Tibial artery (tissue), 4 donors: Measurements from ENCODE around the gene ZNF2.
A peak's percentile ranks its signal among the peaks of the same experiment; 100 is the strongest.
"Not testable (repeated sequence)": the region's sequence is repeated elsewhere in the genome, so short reads cannot be mapped to it uniquely, and the experiment has no call there.

Source experiments
- DNase-seq, 2 donors: peaks; one replicate each; pipeline ENCODE4 v3.0.0-alpha.2; 2019
- H3K27ac ChIP-seq, 2 donors: fragments of 200-600 bp; sonication (generic) in 1 of 2; 1 replicate in 1 of 2; 2 replicates in 1 of 2; pipeline ENCODE4 v1.5.1; 2018 to 2019; ENCODE audit warnings: mild to moderate bottlenecking in 1 of 2
- H3K27me3 ChIP-seq, 2 donors: fragments of 200-600 bp; sonication (generic) in 1 of 2; one replicate each; pipeline versions ENCODE4 v1.5.1 to v1.6.0; 2016 to 2019
- H3K36me3 ChIP-seq, 3 donors: fragments of 200-600 bp; sonication (generic) in 2 of 3; one replicate each; pipeline ENCODE4 v1.5.1; 2016 to 2019; ENCODE audit warnings: mild to moderate bottlenecking in 2 of 3
- H3K4me1 ChIP-seq, 4 donors: fragments of 200-600 bp; sonication (generic) in 2 of 4; 1 replicate in 3 of 4; 2 replicates in 1 of 4; pipeline ENCODE4 v1.5.1; 2016 to 2019
- H3K4me3 ChIP-seq, 2 donors: fragments of 200-600 bp; sonication (generic) in 1 of 2; 1 replicate in 1 of 2; 2 replicates in 1 of 2; pipeline ENCODE4 v1.5.1; 2018 to 2019; ENCODE audit warnings: mild to moderate bottlenecking in 2 of 2
- H3K9me3 ChIP-seq, 3 donors: fragments of 200-600 bp; sonication (generic) in 1 of 3; one replicate each; pipeline ENCODE4 v1.5.1; 2016 to 2019
- intact Hi-C: fragments of 100-400 bp; cut with DNase I; formaldehyde crosslinking; loops from one replicate; pipeline ENCODE4 v1.15.0; 2023; ENCODE audit warnings: low total_unique reads
- TF ChIP-seq, protein P1 (sequence below), 2 experiments: fragments of 200-600 bp in 1 of 2; fragments of 450-650 bp in 1 of 2; IDR thresholded peaks; one replicate each; pipeline ENCODE4 v1.5.1; 2017 to 2019; ENCODE audit warnings: antibody characterized with exemption in 2 of 2, mild to moderate bottlenecking in 1 of 2, moderate library complexity in 1 of 2

ZNF2 gene

DNA sequence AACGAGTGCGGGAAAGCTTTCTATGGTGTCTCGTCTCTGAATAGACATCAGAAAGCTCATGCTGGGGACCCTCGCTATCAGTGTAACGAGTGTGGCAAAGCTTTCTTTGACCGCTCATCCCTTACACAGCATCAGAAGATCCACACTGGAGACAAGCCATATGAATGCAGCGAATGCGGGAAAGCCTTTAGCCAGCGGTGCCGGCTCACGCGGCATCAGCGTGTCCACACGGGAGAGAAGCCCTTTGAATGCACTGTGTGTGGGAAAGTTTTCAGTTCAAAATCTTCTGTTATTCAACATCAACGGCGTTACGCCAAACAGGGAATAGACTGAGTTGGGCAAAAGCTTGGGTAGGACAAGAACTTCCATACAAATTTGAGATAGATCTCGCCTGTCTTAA lies 16.2 kb downstream of the ZNF2 start:
- H3K36me3 ChIP-seq = peaks cover 53 to 58% (median 57%) of the 10 kb centered on the region in 3 donors
- no peaks in the 10 kb centered on the region for H3K4me1 ChIP-seq
- H3K9me3 ChIP-seq = peaks cover 0 to 20% (median 10%) of the 10 kb centered on the region in 3 donors
- no peak for DNase-seq
- intact Hi-C loops = no loop called here
- H3K27ac ChIP-seq = no peak overlapping the region
- TF ChIP-seq, protein P1, sequence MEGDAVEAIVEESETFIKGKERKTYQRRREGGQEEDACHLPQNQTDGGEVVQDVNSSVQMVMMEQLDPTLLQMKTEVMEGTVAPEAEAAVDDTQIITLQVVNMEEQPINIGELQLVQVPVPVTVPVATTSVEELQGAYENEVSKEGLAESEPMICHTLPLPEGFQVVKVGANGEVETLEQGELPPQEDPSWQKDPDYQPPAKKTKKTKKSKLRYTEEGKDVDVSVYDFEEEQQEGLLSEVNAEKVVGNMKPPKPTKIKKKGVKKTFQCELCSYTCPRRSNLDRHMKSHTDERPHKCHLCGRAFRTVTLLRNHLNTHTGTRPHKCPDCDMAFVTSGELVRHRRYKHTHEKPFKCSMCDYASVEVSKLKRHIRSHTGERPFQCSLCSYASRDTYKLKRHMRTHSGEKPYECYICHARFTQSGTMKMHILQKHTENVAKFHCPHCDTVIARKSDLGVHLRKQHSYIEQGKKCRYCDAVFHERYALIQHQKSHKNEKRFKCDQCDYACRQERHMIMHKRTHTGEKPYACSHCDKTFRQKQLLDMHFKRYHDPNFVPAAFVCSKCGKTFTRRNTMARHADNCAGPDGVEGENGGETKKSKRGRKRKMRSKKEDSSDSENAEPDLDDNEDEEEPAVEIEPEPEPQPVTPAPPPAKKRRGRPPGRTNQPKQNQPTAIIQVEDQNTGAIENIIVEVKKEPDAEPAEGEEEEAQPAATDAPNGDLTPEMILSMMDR (IDR thresholded peaks at IDR 0.05) = no peak
- H3K27me3 ChIP-seq = no peaks in the 10 kb centered on the region
- H3K4me3 ChIP-seq = no peak overlapping the region

GRCh38 chr2:95185197-95185596 lies 19.6 kb downstream of the ZNF2 start:
- Histone ChIP-seq H3K27ac (no peak overlapping the region), H3K4me1 (no peaks in the 10 kb centered on the region), H3K27me3 (no peaks in the 10 kb centered on the region), H3K4me3 (no peak overlapping the region), H3K36me3 (peaks cover 28 to 33% (median 32%) of the 10 kb centered on the region in 3 donors), H3K9me3 (peaks cover 0 to 20% (median 10%) of the 10 kb centered on the region in 3 donors)
- TF ChIP-seq, protein P1 (IDR thresholded peaks at IDR 0.05) = no peak
- intact Hi-C loops = no loop called here
- DNase-seq = no peak

- no peak for DNase-seq
- Histone ChIP-seq H3K9me3 (peaks cover 0 to 15% (median 8%) of the 10 kb centered on the region in 3 donors), H3K4me1 (no peaks in the 10 kb centered on the region), H3K27ac (no peak overlapping the region), H3K36me3 (peaks cover 20 to 25% (median 24%) of the 10 kb centered on the region in 3 donors), H3K27me3 (peaks cover 0 to 3% of the 10 kb centered on the region in 2 donors), H3K4me3 (no peak overlapping the region)
- intact Hi-C loops = no loop called here
- TF ChIP-seq, protein P1 (IDR thresholded peaks at IDR 0.05) = no peak
These were observed 20.4 kb downstream of the ZNF2 start for GRCh38 chr2:95185973-95186372.

GRCh38 chr2:95192956-95193355 lies 27.3 kb downstream of the ZNF2 start:
- H3K27ac ChIP-seq, H3K9me3 ChIP-seq, H3K4me1 ChIP-seq, H3K36me3 ChIP-seq, H3K27me3 ChIP-seq, H3K4me3 ChIP-seq: not testable (repeated sequence)
- DNase-seq = peak; percentile 66 to 78
- intact Hi-C loops = loop anchor here (10.0 kb wide), 1 partner anchor 122 kb away; no protein-coding TSS in a partner anchor
- TF ChIP-seq, protein P1 (IDR thresholded peaks at IDR 0.05) = peak; percentile 58 to 63

DNA sequence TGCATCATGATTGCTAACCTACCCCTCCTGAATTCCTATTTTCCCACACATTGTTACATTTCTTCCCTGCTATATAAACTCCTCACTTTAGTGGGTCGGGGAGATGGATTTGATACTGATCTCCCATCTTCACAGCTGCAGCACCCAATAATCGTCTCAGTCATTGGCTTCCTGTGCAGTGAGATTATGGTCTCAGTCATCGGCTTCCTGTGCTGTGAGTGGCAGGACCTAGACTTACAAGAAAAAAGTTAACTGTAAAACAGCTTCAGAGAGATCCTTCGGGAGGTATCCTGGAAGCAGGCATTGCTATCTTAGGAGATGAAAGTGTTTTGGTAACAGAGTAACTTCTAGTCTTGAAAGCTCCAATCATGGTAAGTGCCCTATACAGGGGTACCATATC lies 38.3 kb downstream of the ZNF2 start:
- intact Hi-C loops = no loop called here
- H3K27ac ChIP-seq = no peak overlapping the region
- no peaks in the 10 kb centered on the region for H3K36me3 ChIP-seq
- TF ChIP-seq, protein P1 (IDR thresholded peaks at IDR 0.05) = no peak
- no peak for DNase-seq
- H3K4me3 ChIP-seq = no peak overlapping the region
- no peaks in the 10 kb centered on the region for H3K27me3 ChIP-seq
- no peaks in the 10 kb centered on the region for H3K9me3 ChIP-seq
- H3K4me1 ChIP-seq = peaks cover 0 to 24% (median 9%) of the 10 kb centered on the region in 4 donors

- intact Hi-C loops = no loop called here
- H3K36me3 ChIP-seq = peaks cover 0 to 4% (median 0%) of the 10 kb centered on the region in 3 donors
- no peaks in the 10 kb centered on the region for H3K27me3 ChIP-seq
- no peak for DNase-seq
- peaks cover 0 to 24% (median 9%) of the 10 kb centered on the region in 4 donors for H3K4me1 ChIP-seq
- TF ChIP-seq, protein P1 (IDR thresholded peaks at IDR 0.05) = no peak
- no peak overlapping the region for H3K27ac ChIP-seq
- peaks cover 0 to 3% (median 0%) of the 10 kb centered on the region in 3 donors for H3K9me3 ChIP-seq
- no peak overlapping the region for H3K4me3 ChIP-seq
These were observed 38.8 kb downstream of the ZNF2 start for GRCh38 chr2:95204396-95204795.
